Measurements from ENCODE around the gene CPT1B.

CPT1B gene

GRCh38 chr22:50579752-50580151 is 1.5 kb upstream of the CPT1B start:
- H3K4me3 ChIP-seq (replicated peaks; ENCODE audit: low read depth, low read length): no peak overlapping the region
- no peak for DNase-seq (ENCODE audit: low read depth)
- TF ChIP-seq, protein P1, sequence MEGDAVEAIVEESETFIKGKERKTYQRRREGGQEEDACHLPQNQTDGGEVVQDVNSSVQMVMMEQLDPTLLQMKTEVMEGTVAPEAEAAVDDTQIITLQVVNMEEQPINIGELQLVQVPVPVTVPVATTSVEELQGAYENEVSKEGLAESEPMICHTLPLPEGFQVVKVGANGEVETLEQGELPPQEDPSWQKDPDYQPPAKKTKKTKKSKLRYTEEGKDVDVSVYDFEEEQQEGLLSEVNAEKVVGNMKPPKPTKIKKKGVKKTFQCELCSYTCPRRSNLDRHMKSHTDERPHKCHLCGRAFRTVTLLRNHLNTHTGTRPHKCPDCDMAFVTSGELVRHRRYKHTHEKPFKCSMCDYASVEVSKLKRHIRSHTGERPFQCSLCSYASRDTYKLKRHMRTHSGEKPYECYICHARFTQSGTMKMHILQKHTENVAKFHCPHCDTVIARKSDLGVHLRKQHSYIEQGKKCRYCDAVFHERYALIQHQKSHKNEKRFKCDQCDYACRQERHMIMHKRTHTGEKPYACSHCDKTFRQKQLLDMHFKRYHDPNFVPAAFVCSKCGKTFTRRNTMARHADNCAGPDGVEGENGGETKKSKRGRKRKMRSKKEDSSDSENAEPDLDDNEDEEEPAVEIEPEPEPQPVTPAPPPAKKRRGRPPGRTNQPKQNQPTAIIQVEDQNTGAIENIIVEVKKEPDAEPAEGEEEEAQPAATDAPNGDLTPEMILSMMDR (IDR thresholded peaks at IDR 0.05; ENCODE audit: low read length, missing control alignments): no peak

GRCh38 chr22:50578776-50579310 is 616 bp upstream of the CPT1B start:
- TF ChIP-seq, protein P1 (IDR thresholded peaks at IDR 0.05; ENCODE audit: low read length, missing control alignments): no peak
- DNase-seq (ENCODE audit: low read depth): no peak
- H3K4me3 ChIP-seq (replicated peaks; ENCODE audit: low read depth, low read length): no peak overlapping the region

DNA sequence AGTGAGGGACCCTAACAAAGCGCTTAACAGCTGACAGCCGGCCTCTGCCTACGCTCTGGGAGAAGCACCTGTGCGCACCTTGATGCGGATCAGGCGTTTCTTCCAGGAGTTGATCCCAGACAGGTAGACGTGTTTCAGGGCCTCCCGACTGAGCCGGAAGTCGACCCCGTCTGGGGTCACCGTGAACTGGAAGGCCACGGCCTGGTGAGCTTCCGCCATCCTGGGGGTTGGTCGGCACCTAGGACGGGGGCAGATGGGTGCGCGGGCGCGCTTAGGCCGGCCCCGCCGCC is 585 bp downstream of the CPT1B start:
- TF ChIP-seq, protein P1 (IDR thresholded peaks at IDR 0.05; ENCODE audit: low read length, missing control alignments): no peak
- DNase-seq (ENCODE audit: low read depth): no peak
- no peak overlapping the region for H3K4me3 ChIP-seq (replicated peaks; ENCODE audit: low read depth, low read length)

- H3K4me3 ChIP-seq (replicated peaks; ENCODE audit: low read depth, low read length): no peak overlapping the region
Observed at GRCh38 chr22:50576806-50577696, 1.2 kb downstream of the CPT1B start.

DNA sequence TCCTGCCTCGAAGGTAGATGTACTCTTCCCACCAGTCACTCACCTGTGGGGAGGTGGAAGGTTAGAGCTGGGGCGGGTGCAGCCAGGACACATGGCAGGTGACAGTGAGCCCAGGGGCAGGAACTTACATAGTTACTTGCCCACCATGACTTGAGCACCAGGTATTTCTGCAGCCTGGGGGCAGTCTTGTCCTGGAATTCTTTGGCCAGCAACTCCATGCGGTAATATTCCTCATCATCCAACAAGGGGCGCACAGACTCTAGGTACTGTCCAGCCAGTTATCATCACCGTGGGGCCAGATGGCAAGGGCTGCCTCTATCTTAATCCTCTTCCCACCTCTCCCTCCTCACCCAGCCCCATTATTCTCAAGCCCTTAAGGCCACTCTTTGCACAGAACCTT is 2.2 kb downstream of the CPT1B start:
- TF ChIP-seq, protein P1 (IDR thresholded peaks at IDR 0.05; ENCODE audit: low read length, missing control alignments): peak; percentile 50
- no peak overlapping the region for H3K4me3 ChIP-seq (replicated peaks; ENCODE audit: low read depth, low read length)
- DNase-seq (ENCODE audit: low read depth): peak; percentile 71

More at GRCh38 chr22:50576806-50577696, 1.2 kb downstream of the CPT1B start:
- TF ChIP-seq, protein P1 (IDR thresholded peaks at IDR 0.05; ENCODE audit: low read length, missing control alignments): no peak
- DNase-seq (ENCODE audit: low read depth): no peak

DNA sequence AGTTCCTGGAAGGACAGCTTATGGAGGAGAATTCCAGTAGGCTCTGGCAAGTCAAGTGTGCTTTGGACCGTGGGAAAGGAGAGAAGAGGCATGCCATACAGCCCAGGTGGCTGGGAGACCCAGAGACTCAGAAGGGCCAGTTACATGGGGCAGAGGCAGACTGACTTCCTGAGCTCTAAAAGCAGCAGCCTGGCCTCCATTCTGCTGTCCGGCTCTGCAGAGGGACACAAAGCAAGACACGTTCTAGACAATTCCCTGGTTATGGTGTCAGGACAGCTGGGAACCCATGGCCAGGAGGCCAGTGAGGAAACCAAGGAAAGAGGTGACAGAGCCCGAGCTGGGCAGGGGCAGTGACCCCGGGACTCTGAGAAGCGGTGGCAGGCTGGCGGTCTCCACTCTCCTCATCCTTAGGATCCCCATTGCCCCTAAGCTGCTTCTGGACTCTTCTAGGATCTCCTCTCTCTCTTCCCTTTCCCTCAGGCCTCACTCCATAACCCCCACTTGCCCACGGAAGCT is 2.7 kb downstream of the CPT1B start:
- no peak for DNase-seq (ENCODE audit: low read depth)
- TF ChIP-seq, protein P1 (IDR thresholded peaks at IDR 0.05; ENCODE audit: low read length, missing control alignments): no peak
- H3K4me3 ChIP-seq (replicated peaks; ENCODE audit: low read depth, low read length): no peak overlapping the region

Measured in fibroblast of pulmonary artery (primary cell).